D341Med (cell line): ENCODE measurements around the gene ELL.
A peak's percentile ranks its signal among the peaks of the same experiment; 100 is the strongest.
"Not testable (repeated sequence)": the region's sequence is repeated elsewhere in the genome, so short reads cannot be mapped to it uniquely, and the experiment has no call there.

ENCODE experiments used
- DNase-seq: peaks from one replicate; pipeline ENCODE4 v3.0.0; 2012; ENCODE audit warnings: low spot score

The ELL gene

DNA sequence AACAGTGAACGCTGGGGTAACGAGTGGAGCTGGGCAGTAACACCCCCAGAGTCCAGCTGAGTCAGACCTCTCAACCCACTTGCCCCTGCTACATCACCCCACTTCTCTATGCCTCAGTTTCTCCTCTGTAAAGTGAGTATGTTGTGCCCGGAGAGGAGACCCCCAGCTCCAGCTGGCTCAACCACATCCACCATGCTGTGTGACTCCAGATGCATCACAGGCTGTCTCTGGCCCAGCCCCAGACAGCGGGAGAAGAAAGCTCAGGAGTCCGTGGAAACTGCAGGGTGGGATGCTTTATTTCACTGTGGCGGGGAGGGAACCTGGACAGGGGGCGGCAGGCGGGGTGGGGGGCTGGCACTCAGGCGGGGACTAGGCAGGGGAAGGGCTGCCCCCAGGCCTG, 9.6 kb upstream of the ELL start:
- DNase-seq: peak; percentile 12

DNA sequence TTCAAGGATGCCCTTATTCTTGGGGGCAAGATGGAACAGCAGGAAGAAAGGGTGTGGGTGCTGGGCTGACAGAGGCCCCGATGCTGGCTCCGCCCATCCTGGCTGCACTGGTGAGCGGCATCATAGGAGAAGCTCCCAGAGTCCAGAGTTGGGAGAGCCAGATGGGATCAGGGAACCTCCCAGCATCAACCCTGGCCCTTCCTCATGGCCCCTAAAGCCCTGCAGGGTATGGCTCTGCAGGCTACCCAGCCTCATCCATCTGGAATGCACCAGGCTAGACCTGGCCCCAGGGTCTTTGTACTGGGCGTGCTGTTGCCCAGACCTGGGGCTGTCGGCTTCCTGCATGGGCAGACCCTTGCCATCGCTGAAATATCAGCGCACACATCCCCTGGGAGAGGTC, 7.9 kb upstream of the ELL start:
- no peak for DNase-seq

DNA sequence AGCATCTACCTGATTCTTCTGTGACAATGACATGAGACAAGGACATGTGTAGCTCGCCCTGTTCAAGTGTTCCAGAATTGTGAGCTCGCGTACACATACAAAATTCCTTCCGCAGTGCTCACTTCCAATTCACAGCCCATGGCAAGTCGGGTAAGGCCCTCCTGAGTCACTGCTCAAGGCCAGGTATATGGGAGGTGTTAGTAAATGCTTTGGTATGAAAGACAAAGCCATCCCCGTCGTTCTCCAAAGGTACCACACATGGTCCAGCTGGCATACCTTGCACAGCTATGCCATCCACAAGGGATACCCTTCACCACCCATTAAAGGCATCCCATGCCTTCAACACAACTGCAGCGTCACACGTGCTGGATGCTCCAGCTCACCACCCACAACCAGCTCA, 4.4 kb upstream of the ELL start:
- DNase-seq: no peak

DNA sequence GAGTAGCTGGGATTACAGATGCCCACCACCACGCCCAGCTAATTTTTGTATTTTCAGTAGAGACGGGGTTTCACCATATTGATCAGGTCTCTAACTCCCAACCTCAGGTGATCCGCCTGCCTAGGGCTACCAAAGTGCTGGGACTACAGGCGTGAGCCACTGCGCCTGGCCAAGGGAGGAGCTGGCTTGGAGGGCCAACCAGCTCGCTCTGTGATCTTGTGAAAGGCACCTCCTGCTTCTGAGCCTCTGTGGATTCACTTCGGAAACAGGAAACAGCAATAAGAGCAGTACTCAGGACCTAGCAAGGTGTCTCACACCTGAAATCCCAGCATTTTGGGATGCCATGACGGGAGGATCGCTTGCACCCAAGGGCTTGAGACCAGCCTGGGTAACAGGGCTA, 2.0 kb upstream of the ELL start:
- no peak for DNase-seq

DNA sequence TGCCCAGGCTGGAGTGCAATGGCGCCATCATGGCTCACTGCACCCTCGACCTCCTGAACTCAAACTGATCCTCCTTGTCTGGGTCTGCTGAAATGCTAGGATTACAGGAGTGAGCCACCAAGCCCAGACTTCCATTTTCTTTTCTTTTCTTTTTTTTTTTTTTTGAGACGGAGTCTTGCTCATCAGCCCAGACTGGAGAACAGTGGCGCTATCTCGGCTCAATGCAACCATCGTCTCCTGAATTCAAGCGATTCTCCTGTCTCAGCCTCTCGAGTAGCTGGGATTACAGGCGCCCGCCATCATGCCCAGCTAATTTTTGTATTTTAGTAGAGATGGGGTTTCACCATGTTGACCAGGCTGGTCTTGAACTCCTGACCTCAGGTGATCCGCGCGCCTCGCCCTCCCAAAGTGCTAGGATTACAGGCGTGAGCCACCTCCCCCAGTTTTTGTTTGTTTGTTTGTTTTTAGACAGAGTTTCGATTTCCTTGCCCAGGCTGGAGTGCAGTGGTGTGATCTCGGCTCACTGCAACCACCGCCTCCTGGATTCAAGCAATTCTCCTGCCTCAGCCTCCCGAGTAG, 1.1 kb upstream of the ELL start:
- not testable (repeated sequence) for DNase-seq

DNA sequence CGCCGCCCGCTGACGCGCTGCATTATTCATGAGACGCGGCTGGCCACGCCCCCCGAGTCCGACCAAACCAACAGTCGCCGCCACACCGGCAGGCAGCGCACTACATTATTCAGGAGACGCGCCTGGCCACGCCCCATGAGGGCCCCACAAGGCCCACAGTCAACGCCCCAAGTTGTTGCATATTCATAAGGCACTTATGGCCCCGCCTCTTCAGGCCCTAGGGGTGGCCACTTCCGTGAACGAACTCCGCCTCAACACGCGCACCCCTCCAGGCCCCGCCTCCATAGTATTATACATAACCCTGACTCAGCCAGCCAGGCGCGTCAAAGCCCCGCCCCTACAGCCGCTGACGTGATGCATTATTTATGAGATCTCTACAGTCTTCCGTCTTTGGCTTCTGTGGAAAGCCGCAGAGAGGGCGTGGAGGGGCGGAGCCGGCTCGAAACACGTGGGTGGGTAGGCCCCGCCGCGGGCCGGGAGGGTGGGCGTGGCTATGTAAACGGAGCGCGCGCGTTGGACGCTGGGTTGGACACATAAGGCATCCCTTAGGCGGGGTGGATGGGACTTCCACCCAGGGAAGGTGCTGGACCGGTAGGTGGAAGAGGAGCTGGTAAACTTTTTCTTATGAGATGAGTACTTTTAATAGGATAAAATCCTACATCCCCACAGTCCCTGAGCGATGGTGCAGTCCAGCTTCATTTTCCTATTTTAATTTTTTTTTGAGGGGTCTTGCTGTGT, 423 bp upstream of the ELL start:
- DNase-seq: peak; percentile 97

DNA sequence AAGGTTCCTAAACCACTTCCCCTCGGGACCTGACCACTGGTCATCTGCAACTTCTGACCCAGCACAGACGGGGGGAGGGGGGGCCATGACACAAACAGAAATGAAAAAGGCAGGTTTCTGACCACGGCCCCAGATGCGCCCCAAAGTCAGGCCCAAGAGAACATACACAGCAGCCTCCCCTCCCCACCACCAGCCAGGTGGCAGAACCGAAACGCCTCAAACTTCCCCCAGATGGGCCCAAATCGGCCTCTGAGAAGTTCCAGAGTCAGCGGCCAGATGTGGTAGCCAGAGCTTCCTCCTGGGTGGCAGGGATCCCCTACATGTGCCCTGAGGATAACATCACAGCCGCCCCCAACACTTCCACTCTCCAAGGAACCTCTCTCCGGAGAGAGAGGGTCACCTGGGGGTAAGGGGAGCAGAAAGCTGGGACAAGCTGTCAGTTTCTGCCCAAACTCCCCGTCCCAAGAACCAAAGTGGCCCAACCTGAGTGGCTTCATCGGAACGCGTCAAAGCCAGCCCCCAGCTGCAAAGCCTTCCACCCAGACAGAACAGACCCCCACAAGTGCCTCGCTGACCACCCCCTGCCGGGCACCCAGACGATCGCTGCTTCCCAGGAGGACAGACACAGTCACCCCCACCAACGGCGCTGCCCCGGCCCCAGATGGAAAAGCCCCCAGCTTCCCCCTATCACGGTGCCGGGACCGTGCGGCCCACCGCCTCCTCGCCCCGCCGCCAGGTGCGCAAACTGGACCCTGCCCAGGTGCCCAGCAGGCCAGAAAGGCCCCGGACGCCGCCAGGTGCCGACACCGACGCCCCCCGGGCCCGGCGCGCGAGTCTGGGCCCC, 800 bp downstream of the ELL start:
- no peak for DNase-seq

DNA sequence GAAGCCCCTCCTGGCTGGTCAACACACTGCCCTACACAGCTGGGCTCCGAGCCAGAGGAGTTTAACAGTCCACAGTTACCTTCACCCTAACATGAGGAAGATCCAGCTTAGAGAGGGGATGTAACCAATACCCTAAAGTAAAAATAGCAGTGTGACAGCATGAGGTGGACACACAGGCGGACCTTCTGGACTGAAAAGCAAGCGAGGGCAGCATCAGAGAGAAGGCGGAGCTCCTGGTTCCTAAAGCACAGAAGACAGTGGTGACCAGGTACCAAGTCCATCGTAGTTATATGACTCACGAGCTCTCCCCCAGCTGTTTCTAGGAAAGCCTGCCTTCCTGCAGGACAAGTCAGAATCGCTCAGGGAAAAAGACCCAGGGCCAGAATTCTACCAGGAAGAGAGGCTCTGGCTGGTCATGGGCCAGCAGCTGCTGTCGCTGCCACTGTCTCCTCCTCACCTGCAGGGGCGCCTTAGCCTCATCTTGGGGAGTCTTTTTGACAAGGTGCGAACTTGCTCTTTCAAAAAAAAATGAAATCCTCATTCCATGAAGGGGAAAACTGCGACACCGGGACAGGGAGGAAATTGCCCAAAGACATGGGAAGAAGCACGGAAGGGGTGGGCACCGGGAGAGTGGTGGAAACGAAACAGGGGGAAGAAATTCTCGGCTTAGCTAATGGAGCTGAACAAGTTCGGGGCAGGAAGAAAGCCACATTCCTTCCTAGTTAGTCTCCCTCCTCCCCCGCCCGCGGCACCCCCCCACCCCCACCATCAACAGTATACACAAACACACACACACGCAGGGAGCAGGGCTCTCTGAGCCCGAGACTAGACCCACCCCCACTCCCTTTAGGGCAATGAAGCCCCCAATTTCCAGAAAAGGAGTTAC, 1.7 kb downstream of the ELL start:
- peak; percentile 79 for DNase-seq

DNA sequence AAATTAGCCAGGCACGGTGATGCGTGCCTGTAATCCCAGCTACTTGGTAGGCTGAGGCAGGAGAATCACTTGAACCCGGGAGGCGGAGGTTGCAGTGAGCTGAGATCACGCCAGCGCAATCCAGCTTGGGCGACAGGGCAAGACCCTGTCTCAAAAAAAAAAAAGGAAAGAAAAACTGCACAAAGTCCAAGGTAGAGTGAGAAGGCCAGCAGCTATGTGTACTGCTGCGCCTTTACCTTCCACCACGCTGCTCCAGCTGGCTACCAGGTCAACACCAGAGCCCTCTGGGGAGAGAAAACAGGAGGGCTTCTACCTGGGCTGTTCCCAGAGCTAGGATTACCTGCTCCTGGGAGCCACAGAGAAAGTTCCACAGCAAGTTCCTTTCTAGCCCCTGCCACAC, 3.2 kb downstream of the ELL start:
- DNase-seq: no peak

DNA sequence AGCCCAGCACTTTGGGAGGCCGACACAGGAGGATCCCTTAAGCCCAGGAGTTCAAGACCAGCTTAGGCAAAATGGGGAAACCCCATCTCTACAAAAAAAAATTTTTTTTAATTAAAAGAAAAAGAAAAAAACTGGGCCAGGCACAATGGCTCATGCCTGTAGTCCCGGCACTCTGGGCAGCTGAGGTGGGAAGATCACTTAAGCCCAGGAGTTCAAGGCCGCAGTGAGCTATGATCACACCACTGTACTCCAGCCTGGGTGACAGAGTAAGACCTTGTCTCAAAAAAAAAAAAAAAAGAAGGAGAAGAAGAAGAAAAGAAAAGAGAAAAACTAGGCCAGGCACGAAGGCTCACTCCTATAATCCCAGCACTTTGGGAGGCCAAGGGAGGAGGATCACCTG, 4.3 kb downstream of the ELL start:
- DNase-seq: no peak

DNA sequence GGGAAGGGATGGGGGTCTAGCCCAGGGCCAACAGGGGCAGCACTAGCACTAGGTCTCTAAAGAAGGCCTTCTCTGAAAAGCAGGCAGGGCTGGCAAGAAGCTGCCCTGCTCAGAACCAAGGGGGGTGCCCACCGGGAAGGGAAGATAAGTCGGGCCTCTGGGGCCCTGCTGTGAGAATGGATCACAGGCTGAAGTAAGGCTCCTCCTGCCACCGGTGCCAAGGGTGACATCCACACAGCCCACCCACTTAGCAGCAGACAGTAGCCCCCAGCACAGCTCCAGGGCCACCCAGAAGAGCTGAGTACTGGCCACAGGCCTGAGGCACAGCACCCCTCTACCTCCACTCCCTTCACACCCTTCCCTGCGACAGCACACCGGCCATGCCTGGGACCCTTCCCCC, 5.9 kb downstream of the ELL start:
- no peak for DNase-seq

DNA sequence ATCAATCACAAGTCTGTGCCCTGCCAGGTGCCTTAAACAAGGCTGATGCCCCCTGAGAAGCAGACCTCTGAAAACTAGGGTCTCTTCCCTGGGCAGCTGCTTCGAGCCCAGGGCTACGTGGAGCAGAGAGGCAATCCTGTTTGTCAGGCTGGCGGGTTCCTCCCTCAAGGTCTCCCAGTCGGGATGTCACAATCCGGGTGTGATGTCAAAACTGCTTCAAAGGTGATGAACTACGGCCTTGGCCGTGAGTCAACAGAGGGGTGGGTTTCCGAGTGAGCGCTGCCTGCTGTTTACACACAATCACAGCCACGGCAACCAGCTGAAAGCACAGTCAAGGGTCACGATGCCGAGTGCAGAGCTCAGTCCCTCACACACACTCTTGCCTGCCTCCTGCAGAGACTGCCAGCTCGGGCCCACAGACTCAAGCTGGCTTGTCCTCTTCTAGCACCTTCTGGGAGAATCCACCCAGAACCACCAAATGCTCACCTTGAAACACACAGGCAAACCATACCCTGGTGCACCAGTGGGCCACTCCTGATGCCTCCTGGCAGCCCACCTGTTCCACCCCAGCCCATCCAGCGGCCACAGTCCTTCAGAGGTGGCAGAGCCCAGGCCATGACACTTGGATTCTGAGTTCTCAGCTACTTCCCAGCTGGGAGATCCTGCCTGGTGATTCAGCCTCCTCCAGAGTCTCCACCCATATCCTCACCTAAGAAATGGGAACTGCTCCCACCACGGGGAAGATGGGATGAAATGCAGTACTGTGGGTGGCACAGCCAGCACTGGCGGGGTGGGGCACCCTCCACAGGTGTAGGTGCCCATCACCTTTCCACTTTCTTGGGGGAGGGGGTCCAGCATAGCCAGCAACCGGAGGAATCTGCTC, 6.8 kb downstream of the ELL start:
- no peak for DNase-seq

DNA sequence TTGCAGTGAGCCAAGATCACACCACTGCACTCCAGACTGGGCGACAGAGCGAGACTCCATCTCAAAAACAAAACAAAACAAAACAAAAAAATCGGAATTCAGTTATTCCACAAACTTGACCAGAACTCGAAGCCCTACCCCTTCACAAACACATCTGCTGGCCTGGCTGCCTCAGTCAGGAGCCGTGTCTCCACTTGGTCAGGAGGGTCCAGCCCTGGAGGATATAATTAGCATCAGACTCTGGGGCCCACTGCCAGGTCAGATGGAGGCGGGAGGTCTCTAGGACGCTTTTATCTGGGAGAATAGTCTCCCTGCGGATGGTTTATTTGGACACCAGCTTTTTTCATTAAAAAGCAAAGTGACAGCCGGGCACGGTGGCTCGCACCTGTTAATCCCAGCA, 8.0 kb downstream of the ELL start:
- DNase-seq: no peak

DNA sequence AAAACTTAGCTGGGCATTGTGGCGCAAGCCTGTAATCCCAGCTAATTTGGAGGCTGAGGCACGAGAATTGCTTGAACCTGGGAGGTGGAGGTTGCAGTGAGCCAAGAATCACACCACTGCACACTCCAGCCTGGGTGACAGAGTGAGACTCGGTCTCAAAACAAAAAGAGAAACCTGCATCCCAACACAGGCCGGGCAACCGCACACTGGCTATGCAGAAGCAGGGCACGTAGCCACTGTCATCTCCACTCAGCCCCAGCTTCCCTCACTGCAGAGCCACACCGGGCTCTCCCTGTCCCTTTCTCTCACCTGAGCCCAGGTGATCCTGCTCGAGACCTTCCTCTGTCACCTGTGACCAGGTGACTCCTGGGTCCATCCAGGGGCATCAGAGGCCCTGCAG, 11.7 kb downstream of the ELL start:
- no peak for DNase-seq

DNA sequence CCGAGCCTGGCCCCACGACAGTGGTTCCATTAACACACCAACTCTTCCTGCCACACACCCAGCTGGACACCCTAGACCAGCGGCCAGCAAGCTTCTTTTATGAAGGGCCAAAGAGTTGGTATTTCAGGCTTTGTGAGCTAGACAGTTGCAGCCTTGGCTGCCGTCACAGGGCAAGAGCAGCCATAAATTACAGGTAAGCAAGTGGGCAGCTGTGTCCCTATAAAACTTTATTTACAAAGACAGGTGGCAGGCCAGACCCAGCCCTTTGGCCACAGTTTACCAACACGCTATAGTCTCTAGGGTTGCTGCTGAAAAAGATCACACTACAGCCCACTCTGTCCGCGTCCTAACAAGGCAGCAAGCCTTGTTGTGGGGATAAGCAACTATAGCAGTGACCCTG, 13.3 kb downstream of the ELL start:
- no peak for DNase-seq

DNA sequence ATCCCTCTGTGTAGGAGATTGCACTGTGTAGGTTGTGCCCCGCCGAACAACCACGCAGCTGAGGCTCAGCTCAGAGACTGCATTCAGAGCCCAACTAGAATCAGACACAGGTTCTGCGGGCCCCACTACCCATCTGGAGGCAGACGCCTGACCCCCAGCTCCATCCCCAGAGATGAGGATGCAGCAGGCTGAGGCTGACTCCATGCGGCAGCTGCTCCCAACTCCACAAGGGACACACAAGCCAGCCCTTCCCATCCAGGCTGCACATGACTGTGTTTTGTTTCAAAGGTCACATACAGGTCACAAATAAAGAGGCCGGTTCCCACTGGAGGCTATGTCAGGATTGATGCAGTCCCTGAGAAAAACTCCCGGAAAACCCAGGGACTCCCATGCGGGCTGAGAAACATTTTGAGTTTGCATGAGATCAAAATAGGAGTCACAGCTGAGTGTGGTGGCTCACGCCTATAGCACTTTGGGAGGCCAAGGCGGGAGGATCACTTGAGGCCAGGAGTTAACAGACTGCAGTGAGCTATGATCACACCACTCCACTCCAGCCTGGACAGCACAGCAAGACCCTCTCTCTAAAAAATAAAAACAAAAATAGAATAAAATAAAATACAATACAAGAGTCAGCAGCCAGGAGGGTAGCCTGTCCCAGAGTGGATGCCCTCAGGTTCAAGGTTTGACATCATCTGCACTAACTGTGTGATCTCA, 14.0 kb downstream of the ELL start:
- DNase-seq: no peak

DNA sequence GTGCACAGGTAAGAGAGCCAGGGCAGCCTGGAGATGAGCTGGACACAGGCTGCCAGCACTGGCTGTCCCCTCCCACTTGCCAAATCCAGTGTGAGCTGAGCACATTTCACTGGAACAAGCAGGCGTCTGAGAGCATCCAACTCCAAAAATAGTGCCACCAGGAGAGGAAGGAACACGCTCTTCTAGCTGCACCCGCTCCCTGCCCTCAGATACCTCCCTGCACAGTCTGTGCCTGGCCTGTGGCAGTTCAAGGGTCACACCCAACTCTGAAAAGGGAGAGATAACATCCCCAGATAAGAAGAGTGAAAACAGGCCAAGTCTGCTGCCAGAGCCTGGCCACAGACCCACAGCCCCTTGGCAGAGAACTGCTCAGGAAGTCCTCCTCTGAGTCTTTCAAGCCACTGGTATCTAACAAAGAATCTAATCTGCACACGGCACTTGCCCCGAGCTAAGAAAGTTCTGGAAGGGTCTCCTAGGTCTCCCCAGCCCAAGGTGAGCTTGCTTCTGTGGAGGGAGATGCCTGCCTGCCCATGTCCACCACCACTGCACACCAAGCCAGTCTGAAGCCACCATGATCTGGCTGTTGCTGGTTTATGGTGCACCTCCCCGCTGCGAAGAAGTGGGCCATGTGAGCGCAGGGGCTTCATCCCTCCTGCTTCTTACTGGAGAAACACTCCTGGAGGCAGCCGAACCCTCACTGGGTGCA, 14.7 kb downstream of the ELL start:
- DNase-seq: no peak

DNA sequence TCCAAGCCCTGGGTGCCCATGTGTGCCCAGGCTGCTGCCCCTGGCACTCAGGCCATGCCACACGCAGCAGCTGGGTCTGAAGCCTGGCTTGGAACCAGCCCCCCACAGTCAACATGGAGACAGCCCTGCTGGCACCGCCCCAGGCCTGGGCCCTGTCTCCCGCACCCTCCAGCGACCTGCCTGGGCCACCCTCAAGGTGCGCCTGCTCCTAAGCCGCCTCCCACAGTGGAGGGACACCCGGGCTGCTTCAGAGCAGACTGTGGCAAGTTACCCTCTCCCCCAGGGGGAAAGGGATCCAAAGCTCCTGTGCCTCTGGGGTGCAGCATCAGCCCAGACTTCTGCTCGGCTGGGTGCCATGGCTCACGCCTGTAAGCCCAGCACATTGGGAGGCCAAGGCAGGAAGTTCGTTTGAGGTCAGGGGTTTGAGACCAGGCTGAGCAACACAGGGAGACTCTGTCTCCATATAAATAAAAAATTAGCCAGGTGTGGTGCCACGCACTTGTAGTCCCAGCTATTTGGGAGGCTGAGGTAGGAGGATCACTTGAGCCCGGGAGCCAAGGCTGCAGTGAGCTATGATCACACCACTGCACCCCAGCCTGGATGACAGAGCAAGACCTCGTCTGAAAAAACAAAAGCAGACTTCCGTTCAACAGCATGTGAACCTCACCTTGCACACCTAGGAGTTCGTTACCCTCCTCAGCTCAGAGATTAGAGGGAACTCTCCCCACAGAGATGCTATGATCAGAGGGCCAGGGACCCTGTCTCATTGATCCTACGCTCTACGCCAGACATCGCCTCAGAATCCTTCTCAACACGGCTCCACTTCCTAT, 15.6 kb downstream of the ELL start:
- no peak for DNase-seq
